Karpas-422 (cell line): Measurements from ENCODE around the gene BORA. TPM values are rescaled to one million over a fixed set of nuclear protein-coding genes. Genes with fewer than 3 reads are reported as not detected.
A peak's percentile ranks its signal among the peaks of the same experiment; 100 is the strongest.
"Not testable (repeated sequence)": the region's sequence is repeated elsewhere in the genome, so short reads cannot be mapped to it uniquely, and the experiment has no call there.

Experiments used
- DNase-seq: peaks from one replicate; pipeline ENCODE4 v3.0.0-alpha.2; 2015
- H2AFZ ChIP-seq: fragments of 200-600 bp; sonication (generic); 2 replicates; pipeline ENCODE4 v1.6.1; 2014; ENCODE audit warnings: antibody characterized with exemption, low read length, mixed read lengths
- H3K27ac ChIP-seq: fragments of 200-600 bp; sonication (generic); 2 replicates; pipeline ENCODE4 v1.5.1; 2014; ENCODE audit warnings: mild to moderate bottlenecking, low read length, moderate library complexity
- H3K27me3 ChIP-seq: fragments of 200-600 bp; sonication (generic); 2 replicates; pipeline ENCODE4 v1.6.1; 2014; ENCODE audit warnings: low read length, mixed read lengths
- H3K36me3 ChIP-seq: fragments of 200-600 bp; sonication (generic); 2 replicates; pipeline ENCODE4 v1.6.1; 2014; ENCODE audit warnings: low read length, mixed read lengths; ENCODE audit not compliant: insufficient read depth
- H3K4me1 ChIP-seq: fragments of 200-600 bp; sonication (generic); 2 replicates; pipeline ENCODE4 v1.6.1; 2014; ENCODE audit warnings: mild to moderate bottlenecking, low read length, mixed read lengths
- H3K4me2 ChIP-seq: fragments of 200-600 bp; sonication (generic); 2 replicates; pipeline ENCODE4 v1.6.1; 2014; ENCODE audit warnings: low read length, low read depth, mild to moderate bottlenecking; ENCODE audit not compliant: poor library complexity, severe bottlenecking
- H3K4me3 ChIP-seq: fragments of 200-600 bp; sonication (generic); 2 replicates; pipeline ENCODE4 v1.5.1; 2014; ENCODE audit warnings: mild to moderate bottlenecking, antibody characterized with exemption, low read length, mixed read lengths
- H3K79me2 ChIP-seq: fragments of 200-600 bp; sonication (generic); 2 replicates; pipeline ENCODE4 v1.6.1; 2014; ENCODE audit warnings: mild to moderate bottlenecking, low read length, mixed read lengths
- H3K9ac ChIP-seq: fragments of 200-600 bp; sonication (generic); 2 replicates; pipeline ENCODE4 v1.6.0; 2014; ENCODE audit warnings: low read length
- H3K9me2 ChIP-seq: fragments of 200-600 bp; sonication (generic), shearing (Covaris generic); replicated peaks from 2 replicates; pipeline ENCODE4 v1.6.0; 2014; ENCODE audit warnings: mild to moderate bottlenecking, low read length, moderate library complexity; ENCODE audit not compliant: insufficient read depth
- H3K9me3 ChIP-seq: fragments of 300-700, 200-600 bp; sonication (generic); 2 replicates; pipeline ENCODE4 v1.6.1; 2014; ENCODE audit warnings: low read length, mixed read lengths
- H4K20me1 ChIP-seq: fragments of 200-600 bp; sonication (generic); 2 replicates; pipeline ENCODE4 v1.6.1; 2014; ENCODE audit warnings: mild to moderate bottlenecking, antibody characterized with exemption, low read length, low read depth; ENCODE audit not compliant: insufficient read depth
- total RNA-seq: library from RNA; depleted of rRNA; stranded (reverse); fragments of >200 nt; shearing (Covaris generic); gene quantifications from 2 replicates; pipeline ENCODE4 v1.2.3, GENCODE V29; 2014; ENCODE audit warnings: low replicate concordance

BORA gene
- total RNA-seq, 1 experiment from 2014 or later: 42.3 TPM

DNA sequence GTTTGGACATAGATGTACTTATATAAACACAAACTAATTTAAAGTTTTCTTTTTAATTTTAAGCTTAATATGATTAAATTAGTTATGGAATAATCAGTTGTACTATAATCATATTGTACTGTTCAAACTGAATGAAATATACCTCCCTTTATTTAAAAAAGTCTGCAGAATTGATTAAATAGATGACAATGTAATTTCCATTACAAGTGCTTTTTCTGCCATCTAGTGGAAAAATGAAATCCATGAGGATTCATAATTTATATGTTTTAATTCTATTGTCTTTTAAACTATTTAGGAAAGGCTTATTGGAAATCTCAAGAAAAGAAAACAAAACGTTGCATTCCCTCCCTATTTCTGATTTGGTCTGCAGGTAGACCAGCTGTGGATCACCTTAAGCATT lies 31.1 kb upstream of the BORA start:
- DNase-seq: peak; percentile 48
- no peaks in the 10 kb centered on the region for H3K4me1 ChIP-seq
- H3K79me2 ChIP-seq: no peaks in the 10 kb centered on the region
- no peaks in the 10 kb centered on the region for H3K9me3 ChIP-seq
- H3K4me2 ChIP-seq: no peak overlapping the region
- no peak overlapping the region for H3K4me3 ChIP-seq
- H3K27me3 ChIP-seq: no peaks in the 10 kb centered on the region
- no peak overlapping the region for H2AFZ ChIP-seq
- H4K20me1 ChIP-seq: 0 out of 2 replicates have a peak, but pooled peaks cover under 1% of the 10 kb centered on the region
- H3K27ac ChIP-seq: no peak overlapping the region
- H3K9me2 ChIP-seq: no peaks in the 10 kb centered on the region
- H3K9ac ChIP-seq: no peak overlapping the region
- no peaks in the 10 kb centered on the region for H3K36me3 ChIP-seq

DNA sequence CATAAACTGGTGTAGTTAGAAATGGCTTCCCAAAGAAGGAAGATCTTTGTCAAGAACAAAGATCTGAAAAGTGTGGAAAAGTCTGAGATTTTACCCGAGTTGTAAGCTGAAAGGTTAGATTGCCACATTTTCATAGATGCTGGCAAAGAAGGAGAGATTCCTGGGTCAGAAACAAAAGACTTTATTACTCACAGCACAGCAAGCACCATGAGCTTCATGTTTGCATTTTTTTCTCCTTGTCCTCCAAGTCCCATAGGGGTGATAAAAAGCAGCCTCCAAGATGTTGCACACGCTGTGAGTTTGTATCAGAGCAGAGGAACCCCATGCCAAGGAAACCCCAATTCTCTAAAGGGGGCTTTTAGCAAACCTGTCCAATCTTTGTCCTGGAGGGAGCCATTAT lies 29.6 kb upstream of the BORA start:
- H3K4me2 ChIP-seq: no peak overlapping the region
- no peak overlapping the region for H2AFZ ChIP-seq
- H3K9ac ChIP-seq: no peak overlapping the region
- no peak overlapping the region for H3K27ac ChIP-seq
- H3K4me1 ChIP-seq: no peaks in the 10 kb centered on the region
- H3K9me3 ChIP-seq: no peaks in the 10 kb centered on the region
- no peaks in the 10 kb centered on the region for H3K9me2 ChIP-seq
- H4K20me1 ChIP-seq: 0 out of 2 replicates have a peak, but pooled peaks cover 3% of the 10 kb centered on the region
- H3K36me3 ChIP-seq: no peaks in the 10 kb centered on the region
- no peaks in the 10 kb centered on the region for H3K27me3 ChIP-seq
- no peak overlapping the region for H3K4me3 ChIP-seq
- DNase-seq: no peak
- H3K79me2 ChIP-seq: no peaks in the 10 kb centered on the region

DNA sequence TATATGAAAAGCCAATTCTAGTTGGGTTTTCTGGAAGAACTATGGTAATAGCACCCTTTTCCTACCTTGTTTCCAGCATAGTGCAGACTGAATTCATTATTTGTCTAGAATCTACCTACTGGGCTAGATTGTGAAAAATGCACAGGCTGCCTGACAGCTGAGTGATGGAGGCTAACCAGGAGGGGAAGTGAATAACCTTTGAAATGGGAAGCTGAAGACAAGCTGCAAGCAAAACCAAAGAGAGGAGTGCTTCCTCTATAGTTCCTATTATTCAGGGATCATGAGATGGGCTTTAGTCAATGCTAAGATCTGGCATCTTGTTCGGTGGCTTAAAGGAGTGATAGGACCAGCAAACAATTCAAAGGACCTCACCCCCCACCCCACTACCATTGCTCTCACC lies 27.2 kb upstream of the BORA start:
- Histone ChIP-seq H3K9ac (no peak overlapping the region), H3K36me3 (no peaks in the 10 kb centered on the region), H4K20me1 (0 out of 2 replicates have a peak, but pooled peaks cover 3% of the 10 kb centered on the region), H3K79me2 (no peaks in the 10 kb centered on the region), H3K27me3 (no peaks in the 10 kb centered on the region), H2AFZ (no peak overlapping the region), H3K4me1 (no peaks in the 10 kb centered on the region), H3K27ac (no peak overlapping the region), H3K9me2 (no peaks in the 10 kb centered on the region), H3K4me2 (no peak overlapping the region), H3K4me3 (no peak overlapping the region), H3K9me3 (no peaks in the 10 kb centered on the region)
- no peak for DNase-seq

DNA sequence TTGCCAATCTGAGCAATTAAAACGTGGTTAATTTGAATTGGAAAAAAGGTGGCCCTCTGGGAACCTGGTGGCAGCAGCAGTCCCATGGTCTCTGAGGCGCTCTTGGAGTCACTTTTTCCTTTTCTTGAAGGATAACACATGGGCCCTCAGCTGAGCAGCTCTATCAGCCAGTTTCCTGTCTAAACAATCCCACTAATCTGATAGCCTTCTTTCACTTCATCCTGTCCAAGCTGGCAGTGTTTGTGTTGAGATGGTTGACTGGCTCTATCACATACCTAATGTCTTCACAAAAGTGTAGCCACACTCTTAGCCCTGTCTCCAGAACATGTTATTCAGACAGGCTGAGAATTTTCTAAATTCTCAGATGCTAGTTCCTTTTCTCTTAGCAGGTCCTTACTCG lies 10.9 kb upstream of the BORA start:
- H3K9ac ChIP-seq: no peak overlapping the region
- no peaks in the 10 kb centered on the region for H3K27me3 ChIP-seq
- no peak overlapping the region for H3K4me3 ChIP-seq
- H4K20me1 ChIP-seq: peaks cover 16% of the 10 kb centered on the region; the same call in 1 of the 2 replicates
- H3K36me3 ChIP-seq: peaks cover 89% of the 10 kb centered on the region
- H3K9me3 ChIP-seq: no peaks in the 10 kb centered on the region
- no peak overlapping the region for H3K4me2 ChIP-seq
- H3K9me2 ChIP-seq: no peaks in the 10 kb centered on the region
- no peaks in the 10 kb centered on the region for H3K4me1 ChIP-seq
- no peak overlapping the region for H3K27ac ChIP-seq
- peaks cover 99% of the 10 kb centered on the region for H3K79me2 ChIP-seq
- no peak overlapping the region for H2AFZ ChIP-seq
- DNase-seq: no peak

DNA sequence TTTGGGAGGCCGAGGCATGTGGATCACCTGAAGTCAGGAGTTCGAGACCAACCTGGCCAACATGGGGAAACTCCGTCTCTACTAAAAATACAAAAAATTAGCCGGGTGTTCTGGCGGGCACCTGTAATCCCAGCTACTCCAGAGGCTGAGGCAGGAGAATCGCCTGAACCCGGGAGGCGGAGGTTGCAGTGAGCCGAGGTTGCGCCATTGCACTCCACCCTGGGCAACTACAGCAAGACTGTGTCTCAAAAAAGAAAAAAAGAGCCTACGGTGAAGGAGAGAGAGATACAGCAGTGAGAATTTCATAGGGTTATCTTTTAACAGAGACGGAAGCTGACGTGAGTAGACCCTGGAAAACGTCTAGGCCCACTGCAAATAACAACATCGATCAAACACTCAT lies 1.5 kb upstream of the BORA start:
- DNase-seq, H2AFZ ChIP-seq: not testable (repeated sequence)

DNA sequence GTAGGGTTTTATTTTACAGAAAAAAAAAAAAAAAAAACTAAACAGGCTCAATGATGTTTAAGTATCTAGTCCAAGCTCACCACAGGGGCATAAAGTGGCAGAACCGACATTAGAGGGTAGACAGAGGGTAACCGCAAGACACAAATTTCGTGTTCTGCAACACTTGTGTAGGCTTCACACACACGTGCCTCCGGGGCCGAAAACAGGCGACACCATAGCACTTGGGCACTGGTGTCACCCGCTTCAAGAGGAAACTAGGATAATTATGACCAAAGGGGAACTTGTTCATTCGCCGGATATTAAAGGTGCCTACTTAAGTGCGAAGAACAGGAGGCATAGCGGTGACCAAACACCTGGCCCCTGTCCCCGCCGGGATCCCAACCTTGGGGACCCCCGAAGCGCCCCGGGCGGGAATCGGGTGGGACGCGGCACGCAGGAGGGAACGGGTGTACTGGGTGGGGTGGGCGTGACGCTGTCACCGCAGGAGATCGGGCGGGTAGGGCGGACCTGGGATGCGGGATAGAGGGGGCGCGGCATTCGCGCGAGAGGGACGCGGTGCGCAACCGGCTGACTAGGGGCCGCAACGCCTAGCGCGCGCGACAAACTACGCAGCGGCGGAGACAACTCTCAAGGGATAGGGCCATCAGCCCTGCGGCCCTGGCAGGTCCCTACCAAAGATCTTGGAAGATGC lies 852 bp upstream of the BORA start:
- Histone ChIP-seq H3K4me3 (peak overlapping the region; percentile 89), H3K79me2 (peaks cover 96% of the 10 kb centered on the region), H3K4me1 (peaks cover 36% of the 10 kb centered on the region), H3K9me2 (no peaks in the 10 kb centered on the region), H3K9ac (peak overlapping the region; percentile 99), H2AFZ (peak overlapping the region; percentile 75; the same call in 1 of the 2 replicates), H3K27me3 (no peaks in the 10 kb centered on the region), H3K9me3 (no peaks in the 10 kb centered on the region), H3K27ac (peak overlapping the region; percentile 67), H3K4me2 (peak overlapping the region; percentile 82), H4K20me1 (no peaks in the 10 kb centered on the region), H3K36me3 (peaks cover 56% of the 10 kb centered on the region)
- peak; percentile 81 for DNase-seq

More for the DNA sequence above, 1.5 kb upstream of the BORA start:
- not testable (repeated sequence) for H4K20me1 ChIP-seq, H3K27me3 ChIP-seq, H3K9me2 ChIP-seq, H3K9me3 ChIP-seq, H3K27ac ChIP-seq
- Histone ChIP-seq H3K4me3 (peak overlapping the region; percentile 89), H3K79me2 (peaks cover 96% of the 10 kb centered on the region), H3K36me3 (peaks cover 57% of the 10 kb centered on the region), H3K4me2 (peak overlapping the region; percentile 82), H3K4me1 (peaks cover 36% of the 10 kb centered on the region), H3K9ac (peak overlapping the region; percentile 99)

DNA sequence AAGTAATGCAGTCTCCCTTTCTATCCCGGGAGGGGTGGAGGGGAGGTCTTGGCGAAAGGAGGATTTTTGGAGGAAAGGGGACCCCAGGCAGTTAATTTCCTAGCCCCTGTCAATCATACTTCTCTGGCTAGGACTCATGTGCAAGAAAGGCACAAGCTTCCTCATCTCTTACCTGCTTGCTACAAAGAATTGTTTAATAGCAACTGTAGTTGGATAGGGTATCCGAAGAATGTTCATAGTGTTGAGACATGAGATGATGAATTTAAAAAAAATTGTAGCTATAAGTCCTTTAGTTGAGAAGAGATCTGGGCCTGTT lies 525 bp downstream of the BORA start:
- Histone ChIP-seq H3K9me2 (no peaks in the 10 kb centered on the region), H3K27me3 (no peaks in the 10 kb centered on the region), H2AFZ (no peak overlapping the region), H3K4me1 (peaks cover 36% of the 10 kb centered on the region), H3K27ac (peak overlapping the region; percentile 57), H3K79me2 (peaks cover 92% of the 10 kb centered on the region), H4K20me1 (no peaks in the 10 kb centered on the region), H3K4me3 (peak overlapping the region; percentile 89), H3K36me3 (peaks cover 52% of the 10 kb centered on the region), H3K4me2 (peak overlapping the region; percentile 91), H3K9ac (peak overlapping the region; percentile 88), H3K9me3 (no peaks in the 10 kb centered on the region)
- peak; percentile 46 for DNase-seq

DNA sequence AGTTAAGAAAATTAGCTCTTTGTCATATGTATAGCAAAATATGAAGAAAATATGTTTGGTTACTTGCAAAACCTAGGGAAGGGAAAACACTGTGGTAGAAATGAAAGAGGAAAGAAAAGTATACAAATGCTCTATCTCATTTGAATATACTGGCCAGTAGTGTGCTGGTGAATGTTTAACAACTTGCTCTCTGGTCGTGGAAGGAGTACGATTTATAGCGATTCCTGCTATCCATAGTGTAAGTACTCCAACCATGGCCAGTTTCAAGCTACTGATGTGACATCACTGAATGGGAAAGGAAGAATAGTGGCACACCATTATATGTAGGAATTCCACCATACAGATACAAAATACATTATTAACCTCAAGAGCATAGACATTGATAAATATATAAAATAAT lies 9.3 kb downstream of the BORA start:
- Histone ChIP-seq H3K9me3 (no peaks in the 10 kb centered on the region), H2AFZ (no peak overlapping the region), H3K9ac (no peak overlapping the region), H4K20me1 (no peaks in the 10 kb centered on the region), H3K4me2 (no peak overlapping the region), H3K27ac (no peak overlapping the region), H3K27me3 (no peaks in the 10 kb centered on the region), H3K4me3 (no peak overlapping the region), H3K36me3 (peaks cover 71% of the 10 kb centered on the region), H3K4me1 (no peaks in the 10 kb centered on the region), H3K9me2 (no peaks in the 10 kb centered on the region), H3K79me2 (peaks cover 86% of the 10 kb centered on the region)
- DNase-seq: no peak
